ENCODE measurements around the gene ARAP3. TPM values are rescaled to one million over a fixed set of nuclear protein-coding genes. Genes with fewer than 3 reads are reported as not detected.
"Not testable (repeated sequence)": the region's sequence is repeated elsewhere in the genome, so short reads cannot be mapped to it uniquely, and the experiment has no call there.

ARAP3 gene
- polyA plus RNA-seq, 1 donor (not counting 4 experiments of a cell fraction or from before 2014, with no cell fraction given) = 1.3 TPM

DNA sequence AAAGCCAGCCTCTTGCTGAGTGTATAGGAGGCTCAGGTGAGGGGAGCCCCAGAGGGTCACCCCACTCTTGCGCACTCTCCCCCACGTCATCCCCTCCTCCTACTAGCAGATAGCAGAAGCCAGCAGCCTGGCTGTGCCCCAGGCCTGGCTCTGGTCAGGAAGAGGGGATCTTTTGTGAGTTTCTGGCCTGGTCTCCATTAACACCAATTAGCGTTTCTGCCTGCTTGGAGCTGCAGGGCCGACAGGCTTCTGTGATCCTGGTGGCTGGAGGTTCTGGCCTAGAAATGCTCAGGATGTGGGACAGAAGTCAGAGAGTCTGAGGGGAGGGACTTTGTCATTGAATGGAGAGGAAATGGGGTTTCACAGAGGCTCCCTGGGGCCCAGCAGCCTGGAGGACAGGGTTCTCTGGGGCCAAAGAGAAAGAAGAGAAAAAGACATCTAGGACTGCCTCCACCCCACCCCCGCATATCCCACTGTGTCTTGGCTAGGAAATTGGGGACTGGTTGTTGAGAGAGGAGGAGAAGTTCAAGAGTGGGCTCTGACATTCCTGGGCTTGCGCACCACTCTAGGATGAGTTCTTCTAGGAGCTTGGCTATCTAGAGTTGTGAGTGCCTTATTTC is 47.5 kb upstream of the ARAP3 start:
- TF ChIP-seq, protein P1, sequence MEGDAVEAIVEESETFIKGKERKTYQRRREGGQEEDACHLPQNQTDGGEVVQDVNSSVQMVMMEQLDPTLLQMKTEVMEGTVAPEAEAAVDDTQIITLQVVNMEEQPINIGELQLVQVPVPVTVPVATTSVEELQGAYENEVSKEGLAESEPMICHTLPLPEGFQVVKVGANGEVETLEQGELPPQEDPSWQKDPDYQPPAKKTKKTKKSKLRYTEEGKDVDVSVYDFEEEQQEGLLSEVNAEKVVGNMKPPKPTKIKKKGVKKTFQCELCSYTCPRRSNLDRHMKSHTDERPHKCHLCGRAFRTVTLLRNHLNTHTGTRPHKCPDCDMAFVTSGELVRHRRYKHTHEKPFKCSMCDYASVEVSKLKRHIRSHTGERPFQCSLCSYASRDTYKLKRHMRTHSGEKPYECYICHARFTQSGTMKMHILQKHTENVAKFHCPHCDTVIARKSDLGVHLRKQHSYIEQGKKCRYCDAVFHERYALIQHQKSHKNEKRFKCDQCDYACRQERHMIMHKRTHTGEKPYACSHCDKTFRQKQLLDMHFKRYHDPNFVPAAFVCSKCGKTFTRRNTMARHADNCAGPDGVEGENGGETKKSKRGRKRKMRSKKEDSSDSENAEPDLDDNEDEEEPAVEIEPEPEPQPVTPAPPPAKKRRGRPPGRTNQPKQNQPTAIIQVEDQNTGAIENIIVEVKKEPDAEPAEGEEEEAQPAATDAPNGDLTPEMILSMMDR (optimal IDR thresholded peaks at IDR 0.05 in 1 of 3, IDR thresholded peaks at IDR 0.05 in 1 of 3, conservative IDR thresholded peaks at IDR 0.05 in 1 of 3; ENCODE audit: extremely low read depth in 1 of 3, insufficient read depth in 2 of 3, low read length in 3 of 3) = no peak
- no peak for TF ChIP-seq EZH2 (IDR thresholded peaks at IDR 0.05; ENCODE audit: low read length)
- Histone ChIP-seq H4K20me1 (ENCODE audit: control insufficient read depth, extremely low read depth, insufficient read depth, low read length) (no peaks in the 10 kb centered on the region), H3K36me3 (ENCODE audit: control insufficient read depth in 2 of 2, extremely low read depth in 1 of 2, insufficient read depth in 2 of 2, low read length in 2 of 2) (no peaks in the 10 kb centered on the region), H3K27ac (ENCODE audit: control insufficient read depth, insufficient read depth, low read length) (no peak overlapping the region), H3K4me2 (ENCODE audit: control insufficient read depth, extremely low read depth, insufficient read depth, low read depth, low read length) (no peak overlapping the region), H3K27me3 (ENCODE audit: control insufficient read depth, extremely low read depth, insufficient read depth, low read length) (no peaks in the 10 kb centered on the region), H3K4me1 (ENCODE audit: control insufficient read depth, extremely low read depth, insufficient read depth, low read length) (peaks cover 3% of the 10 kb centered on the region), H3K4me3 (ENCODE audit: control insufficient read depth in 2 of 3, extremely low read depth in 1 of 3, insufficient read depth in 2 of 3, low read depth in 1 of 3, low read length in 3 of 3) (no peak overlapping the region), H3K9me1 (ENCODE audit: control insufficient read depth, extremely low read depth, insufficient read depth, low read length) (no peaks in the 10 kb centered on the region), H3K79me2 (ENCODE audit: control insufficient read depth, insufficient read depth, low read length) (no peaks in the 10 kb centered on the region), H2AFZ (ENCODE audit: control insufficient read depth, low read length) (no peak overlapping the region), H3K9ac (ENCODE audit: control insufficient read depth, extremely low read depth, insufficient read depth, low read length) (no peak overlapping the region), H3K9me3 (ENCODE audit: control insufficient read depth, low read depth, low read length) (no peaks in the 10 kb centered on the region)
- dilution Hi-C loops (cut with MboI; ENCODE audit: extremely low pct_ligation_motif_present, low sequenced_read_pairs) = no loop called here
- DNase-seq (ENCODE audit: low read depth, low spot score) (no peak), FAIRE-seq (no peak)

DNA sequence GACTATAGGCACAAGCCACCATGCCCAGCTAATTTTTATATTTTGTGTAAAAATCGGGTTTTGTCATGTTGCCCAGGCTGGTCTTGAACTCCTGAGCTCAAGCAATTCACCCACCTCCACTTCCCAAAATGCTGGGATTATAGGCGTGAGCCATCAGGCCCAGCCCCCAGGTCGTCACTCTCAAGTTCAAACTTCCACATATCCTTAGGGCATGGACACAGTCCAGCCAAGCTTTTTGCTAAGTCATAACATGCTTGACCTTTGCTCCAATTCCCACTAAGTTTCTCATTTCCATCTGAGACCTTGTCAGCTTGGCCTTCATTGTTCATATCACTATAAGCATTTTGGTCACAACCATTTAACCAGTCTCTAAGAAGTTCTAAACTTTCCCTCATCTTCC is 43.9 kb upstream of the ARAP3 start:
- no peaks in the 10 kb centered on the region for H4K20me1 ChIP-seq (ENCODE audit: control insufficient read depth, extremely low read depth, insufficient read depth, low read length)
- no peak for TF ChIP-seq EZH2 (IDR thresholded peaks at IDR 0.05; ENCODE audit: low read length)
- TF ChIP-seq, protein P1 (optimal IDR thresholded peaks at IDR 0.05 in 1 of 3, IDR thresholded peaks at IDR 0.05 in 1 of 3, conservative IDR thresholded peaks at IDR 0.05 in 1 of 3; ENCODE audit: extremely low read depth in 1 of 3, insufficient read depth in 2 of 3, low read length in 3 of 3) = no peak
- FAIRE-seq (no peak), DNase-seq (ENCODE audit: low read depth, low spot score) (no peak)
- H3K79me2 ChIP-seq (ENCODE audit: control insufficient read depth, insufficient read depth, low read length) = no peaks in the 10 kb centered on the region
- no peaks in the 10 kb centered on the region for H3K36me3 ChIP-seq (ENCODE audit: control insufficient read depth in 2 of 2, extremely low read depth in 1 of 2, insufficient read depth in 2 of 2, low read length in 2 of 2)
- no peak overlapping the region for H3K4me3 ChIP-seq (ENCODE audit: control insufficient read depth in 2 of 3, extremely low read depth in 1 of 3, insufficient read depth in 2 of 3, low read depth in 1 of 3, low read length in 3 of 3)
- dilution Hi-C loops (cut with MboI; ENCODE audit: extremely low pct_ligation_motif_present, low sequenced_read_pairs) = no loop called here
- no peak overlapping the region for H3K9ac ChIP-seq (ENCODE audit: control insufficient read depth, extremely low read depth, insufficient read depth, low read length)
- H2AFZ ChIP-seq (ENCODE audit: control insufficient read depth, low read length) = no peak overlapping the region
- no peak overlapping the region for H3K27ac ChIP-seq (ENCODE audit: control insufficient read depth, insufficient read depth, low read length)
- H3K4me1 ChIP-seq (ENCODE audit: control insufficient read depth, extremely low read depth, insufficient read depth, low read length) = peaks cover 3% of the 10 kb centered on the region
- H3K27me3 ChIP-seq (ENCODE audit: control insufficient read depth, extremely low read depth, insufficient read depth, low read length) = no peaks in the 10 kb centered on the region
- H3K9me1 ChIP-seq (ENCODE audit: control insufficient read depth, extremely low read depth, insufficient read depth, low read length) = no peaks in the 10 kb centered on the region
- H3K4me2 ChIP-seq (ENCODE audit: control insufficient read depth, extremely low read depth, insufficient read depth, low read depth, low read length) = no peak overlapping the region
- no peaks in the 10 kb centered on the region for H3K9me3 ChIP-seq (ENCODE audit: control insufficient read depth, low read depth, low read length)

DNA sequence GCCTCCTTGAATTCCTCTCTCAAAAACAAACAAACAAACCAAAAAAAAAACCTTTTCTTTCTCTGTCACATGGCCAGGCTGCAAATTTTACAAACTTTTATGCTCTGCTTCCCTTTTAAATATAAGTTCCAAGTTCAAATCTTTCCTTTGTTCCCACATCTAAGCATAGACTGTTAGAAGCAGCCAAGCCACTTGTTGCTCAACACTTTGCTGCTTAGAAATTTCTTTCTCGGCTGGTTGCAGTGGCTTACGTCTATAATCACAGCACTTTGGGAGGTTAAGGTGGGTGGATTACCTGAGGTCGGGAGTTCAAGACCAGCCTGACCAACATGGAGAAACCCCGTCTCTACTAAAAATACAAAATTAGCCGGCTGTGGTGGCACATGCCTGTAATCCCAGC is 43.1 kb upstream of the ARAP3 start:
- H3K4me1 ChIP-seq (ENCODE audit: control insufficient read depth, extremely low read depth, insufficient read depth, low read length); H3K9me1 ChIP-seq (ENCODE audit: control insufficient read depth, extremely low read depth, insufficient read depth, low read length); FAIRE-seq; H3K4me2 ChIP-seq (ENCODE audit: control insufficient read depth, extremely low read depth, insufficient read depth, low read depth, low read length); H3K27me3 ChIP-seq (ENCODE audit: control insufficient read depth, extremely low read depth, insufficient read depth, low read length); dilution Hi-C loops (cut with MboI; ENCODE audit: extremely low pct_ligation_motif_present, low sequenced_read_pairs); H3K4me3 ChIP-seq (ENCODE audit: control insufficient read depth in 2 of 3, extremely low read depth in 1 of 3, insufficient read depth in 2 of 3, low read depth in 1 of 3, low read length in 3 of 3); DNase-seq (ENCODE audit: low read depth, low spot score); H4K20me1 ChIP-seq (ENCODE audit: control insufficient read depth, extremely low read depth, insufficient read depth, low read length); H3K9me3 ChIP-seq (ENCODE audit: control insufficient read depth, low read depth, low read length); H3K9ac ChIP-seq (ENCODE audit: control insufficient read depth, extremely low read depth, insufficient read depth, low read length); H3K27ac ChIP-seq (ENCODE audit: control insufficient read depth, insufficient read depth, low read length); H2AFZ ChIP-seq (ENCODE audit: control insufficient read depth, low read length); H3K36me3 ChIP-seq (ENCODE audit: control insufficient read depth in 2 of 2, extremely low read depth in 1 of 2, insufficient read depth in 2 of 2, low read length in 2 of 2); H3K79me2 ChIP-seq (ENCODE audit: control insufficient read depth, insufficient read depth, low read length): not testable (repeated sequence)

All from keratinocyte (primary cell).